Measurements from ENCODE around the gene GALNT12.

The GALNT12 gene

GRCh38 chr9:98838155-98838867 is 30.8 kb downstream of the GALNT12 start:
- DNase-seq (ENCODE audit: low read depth, low spot score) = no peak
- no peak overlapping the region for H3K27ac ChIP-seq
- H3K9ac ChIP-seq (ENCODE audit: insufficient read length) = no peak overlapping the region
- no peaks in the 10 kb centered on the region for H3K9me3 ChIP-seq (ENCODE audit: low read depth, low read length)
- H3K36me3 ChIP-seq (ENCODE audit: insufficient read depth, low read length) = no peaks in the 10 kb centered on the region
- no peak overlapping the region for H3K4me3 ChIP-seq
- TF ChIP-seq FOXP2 (optimal IDR thresholded peaks at IDR 0.05; ENCODE audit: control extremely low read depth, extremely low read length, insufficient read depth) = no peak
- TF ChIP-seq EZH2 (IDR thresholded peaks at IDR 0.05) = no peak
- no peak for TF ChIP-seq POLR2AphosphoS5 (IDR thresholded peaks at IDR 0.05; ENCODE audit: borderline replicate concordance, low read depth, low read length)

- H3K4me3 ChIP-seq = no peak overlapping the region
- no peak for DNase-seq (ENCODE audit: low read depth, low spot score)
- H3K9ac ChIP-seq (ENCODE audit: insufficient read length) = no peak overlapping the region
- no peaks in the 10 kb centered on the region for H3K9me3 ChIP-seq (ENCODE audit: low read depth, low read length)
- no peak overlapping the region for H3K27ac ChIP-seq
- TF ChIP-seq EZH2 (IDR thresholded peaks at IDR 0.05) = no peak
- H3K36me3 ChIP-seq (ENCODE audit: insufficient read depth, low read length) = no peaks in the 10 kb centered on the region
Observed at GRCh38 chr9:98838868-98839565, 31.5 kb downstream of the GALNT12 start.

DNA sequence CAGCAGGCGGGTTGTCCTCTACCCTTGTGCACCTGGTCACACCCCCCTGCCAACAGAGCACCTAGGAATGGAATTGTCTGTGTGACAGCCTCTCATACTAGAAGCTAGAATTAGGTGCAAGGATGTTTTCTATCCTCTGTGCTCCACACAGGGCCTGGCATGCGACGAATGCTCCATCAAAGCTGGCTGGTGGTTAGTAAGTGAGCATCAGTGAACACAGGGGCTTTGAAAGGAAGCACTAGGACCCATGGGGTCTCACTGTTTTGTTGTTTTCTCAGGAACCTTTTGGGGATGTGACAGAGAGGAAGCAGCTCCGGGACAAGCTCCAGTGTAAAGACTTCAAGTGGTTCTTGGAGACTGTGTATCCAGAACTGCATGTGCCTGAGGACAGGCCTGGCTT is 32.3 kb downstream of the GALNT12 start:
- Histone ChIP-seq H3K36me3 (ENCODE audit: insufficient read depth, low read length) (no peaks in the 10 kb centered on the region), H3K27ac (no peak overlapping the region), H3K9ac (ENCODE audit: insufficient read length) (no peak overlapping the region), H3K9me3 (ENCODE audit: low read depth, low read length) (no peaks in the 10 kb centered on the region), H3K4me3 (no peak overlapping the region)
- TF ChIP-seq FOXP2 (optimal IDR thresholded peaks at IDR 0.05; ENCODE audit: control extremely low read depth, extremely low read length, insufficient read depth) (no peak), EZH2 (IDR thresholded peaks at IDR 0.05) (no peak), POLR2AphosphoS5 (IDR thresholded peaks at IDR 0.05; ENCODE audit: borderline replicate concordance, low read depth, low read length) (no peak)
- no peak for DNase-seq (ENCODE audit: low read depth, low spot score)

- no peak for DNase-seq (ENCODE audit: low read depth, low spot score)
- Histone ChIP-seq H3K4me3 (no peak overlapping the region), H3K9me3 (ENCODE audit: low read depth, low read length) (no peaks in the 10 kb centered on the region), H3K27ac (no peak overlapping the region), H3K36me3 (ENCODE audit: insufficient read depth, low read length) (no peaks in the 10 kb centered on the region), H3K9ac (ENCODE audit: insufficient read length) (no peak overlapping the region)
- TF ChIP-seq EZH2 (IDR thresholded peaks at IDR 0.05) (no peak), FOXP2 (optimal IDR thresholded peaks at IDR 0.05; ENCODE audit: control extremely low read depth, extremely low read length, insufficient read depth) (no peak), POLR2AphosphoS5 (IDR thresholded peaks at IDR 0.05; ENCODE audit: borderline replicate concordance, low read depth, low read length) (no peak)
Observed at GRCh38 chr9:98842510-98842909, 35.0 kb downstream of the GALNT12 start.

DNA sequence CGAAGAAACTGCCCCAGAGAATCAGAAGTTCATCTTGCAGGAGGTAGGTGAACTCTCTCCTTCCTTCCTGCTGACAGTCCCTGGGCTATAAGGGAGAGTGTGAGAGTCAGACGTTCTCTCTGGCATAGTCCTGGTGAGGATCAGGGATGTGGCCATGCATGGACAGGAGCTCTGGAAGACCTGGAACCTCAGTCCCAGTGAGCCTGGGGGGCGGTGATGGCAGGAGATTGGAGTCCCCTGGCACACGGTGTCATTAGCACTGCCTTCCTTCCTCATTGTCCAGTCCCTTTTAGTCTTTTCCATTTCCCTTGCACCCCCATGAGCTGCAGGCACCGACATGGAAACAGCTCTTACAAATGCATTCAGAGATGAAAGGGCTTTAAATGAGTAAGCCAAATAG is 38.6 kb downstream of the GALNT12 start:
- no peaks in the 10 kb centered on the region for H3K9me3 ChIP-seq (ENCODE audit: low read depth, low read length)
- H3K27ac ChIP-seq = no peak overlapping the region
- DNase-seq (ENCODE audit: low read depth, low spot score) = no peak
- TF ChIP-seq FOXP2 (optimal IDR thresholded peaks at IDR 0.05; ENCODE audit: control extremely low read depth, extremely low read length, insufficient read depth) = no peak
- TF ChIP-seq POLR2AphosphoS5 (IDR thresholded peaks at IDR 0.05; ENCODE audit: borderline replicate concordance, low read depth, low read length) = no peak
- no peak overlapping the region for H3K4me3 ChIP-seq
- H3K9ac ChIP-seq (ENCODE audit: insufficient read length) = no peak overlapping the region
- no peaks in the 10 kb centered on the region for H3K36me3 ChIP-seq (ENCODE audit: insufficient read depth, low read length)

- TF ChIP-seq EZH2 (IDR thresholded peaks at IDR 0.05) (no peak), FOXP2 (optimal IDR thresholded peaks at IDR 0.05; ENCODE audit: control extremely low read depth, extremely low read length, insufficient read depth) (no peak)
- Histone ChIP-seq H3K4me3 (no peak overlapping the region), H3K27ac (no peak overlapping the region), H3K36me3 (ENCODE audit: insufficient read depth, low read length) (no peaks in the 10 kb centered on the region), H3K9ac (ENCODE audit: insufficient read length) (no peak overlapping the region), H3K9me3 (ENCODE audit: low read depth, low read length) (no peaks in the 10 kb centered on the region)
- DNase-seq (ENCODE audit: low read depth, low spot score) = no peak
Observed at GRCh38 chr9:98846879-98847278, 39.4 kb downstream of the GALNT12 start.

- no peak for TF ChIP-seq POLR2AphosphoS5 (IDR thresholded peaks at IDR 0.05; ENCODE audit: borderline replicate concordance, low read depth, low read length)
- no peak for TF ChIP-seq EZH2 (IDR thresholded peaks at IDR 0.05)
- TF ChIP-seq FOXP2 (optimal IDR thresholded peaks at IDR 0.05; ENCODE audit: control extremely low read depth, extremely low read length, insufficient read depth) = peak; percentile 57
- no peaks in the 10 kb centered on the region for H3K9me3 ChIP-seq (ENCODE audit: low read depth, low read length)
- no peak overlapping the region for H3K4me3 ChIP-seq
- H3K36me3 ChIP-seq (ENCODE audit: insufficient read depth, low read length) = no peaks in the 10 kb centered on the region
- peak; percentile 26 for DNase-seq (ENCODE audit: low read depth, low spot score)
- H3K27ac ChIP-seq = no peak overlapping the region
- no peak overlapping the region for H3K9ac ChIP-seq (ENCODE audit: insufficient read length)
Observed at GRCh38 chr9:98848450-98849149, 41.1 kb downstream of the GALNT12 start.

DNA sequence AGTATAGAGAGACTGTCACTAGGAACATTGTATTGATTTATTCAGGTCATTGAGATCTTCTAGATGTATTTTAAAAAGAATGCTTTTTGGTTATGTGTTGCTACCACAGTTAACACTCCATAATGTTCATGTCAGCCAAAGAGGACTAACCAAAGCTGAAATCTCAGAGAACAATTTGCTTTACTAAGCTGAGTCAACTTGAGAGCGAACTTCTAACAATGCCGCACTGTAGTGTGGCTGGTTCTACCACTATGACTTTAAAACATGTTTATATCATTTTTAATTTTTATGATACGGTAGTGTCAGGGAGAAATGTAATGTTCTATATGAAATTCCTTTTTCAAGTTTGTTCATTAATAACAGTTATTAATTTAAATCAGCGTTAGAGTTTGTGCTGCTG is 42.1 kb downstream of the GALNT12 start:
- Histone ChIP-seq H3K9ac (ENCODE audit: insufficient read length) (no peak overlapping the region), H3K4me3 (no peak overlapping the region), H3K9me3 (ENCODE audit: low read depth, low read length) (no peaks in the 10 kb centered on the region), H3K27ac (no peak overlapping the region), H3K36me3 (ENCODE audit: insufficient read depth, low read length) (no peaks in the 10 kb centered on the region)
- DNase-seq (ENCODE audit: low read depth, low spot score) = no peak
- TF ChIP-seq FOXP2 (optimal IDR thresholded peaks at IDR 0.05; ENCODE audit: control extremely low read depth, extremely low read length, insufficient read depth) (no peak), EZH2 (IDR thresholded peaks at IDR 0.05) (no peak)

Data from SK-N-MC (cell line).